Measurements from ENCODE around the gene DVL1.

DNA sequence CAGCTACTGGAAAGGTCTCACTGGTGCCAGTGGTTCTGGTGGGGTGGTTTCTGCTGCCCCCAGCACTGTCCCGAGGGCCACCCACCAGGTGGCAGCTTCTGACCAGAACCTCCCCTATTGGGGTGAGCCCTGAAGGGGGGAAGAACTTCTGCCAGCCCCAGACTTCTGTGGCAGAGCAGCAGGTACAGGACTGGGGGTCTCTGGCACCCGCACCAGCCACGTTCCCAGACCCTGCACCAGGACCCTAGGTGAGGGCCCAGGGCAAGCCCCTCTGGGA, 39.2 kb downstream of the DVL1 start:
- TF ChIP-seq EZH2phosphoT487 (IDR thresholded peaks at IDR 0.05; ENCODE audit: borderline replicate concordance): no peak
- no peak for TF ChIP-seq CTCF (conservative IDR thresholded peaks at IDR 0.05; ENCODE audit: low read length)
